GM12878 (cell line): ENCODE results near the gene CYP4F3. TPM values are rescaled to one million over a fixed set of nuclear protein-coding genes. Genes with fewer than 3 reads are reported as not detected.
A peak's percentile ranks its signal among the peaks of the same experiment; 100 is the strongest.

Experiments
- ATAC-seq: fragments of 200-7000 bp; cut with Tn5 transposase; 3 replicates; pipeline ENCODE4 v1.9.1; 2020; ENCODE audit warnings: mild to moderate bottlenecking, moderate library complexity
- BruUV-seq: library from RNA; stranded (reverse); fragments of 400-500 nt; replicated peaks from 2 replicates; lab custom pipeline; 2021; lab: Mats Ljungman, UMichigan
- CTCF ChIA-PET: fragments of 300-600 bp; sonication (Branson Sonifier 250); formaldehyde crosslinking; extraction: SDS; loops from one replicate; lab custom pipeline; 2021; ENCODE audit warnings: inconsistent platforms; lab: Yijun Ruan, JAX
- POLR2A ChIA-PET: fragments of 350-600 bp; formaldehyde crosslinking; extraction: SDS; loops from one replicate; lab custom pipeline; 2021; ENCODE audit warnings: inconsistent platforms; lab: Charles Lee
- RAD21 ChIA-PET: fragments of 300-600 bp; sonication (Branson Sonifier 250); formaldehyde crosslinking; loops from one replicate; lab custom pipeline; 2023; ENCODE audit warnings: antibody characterized with exemption; ENCODE audit not compliant: unreplicated experiment; lab: Charles Lee
- SMC1A ChIA-PET: fragments of 300-600 bp; sonication (Branson Sonifier 250); formaldehyde crosslinking; loops from one replicate; lab custom pipeline; 2023; ENCODE audit not compliant: unreplicated experiment, uncharacterized antibody; lab: Charles Lee
- DNase-seq: peaks from one replicate; pipeline ENCODE4 v3.0.0-alpha.2; 2011; ENCODE audit warnings: low read depth, low spot score
- FAIRE-seq: peaks from 3 replicates; lab custom pipeline; 2011; peaks lifted over from hg19 to GRCh38; lab: Jason Lieb, UNC
- H2AFZ ChIP-seq: 2 replicates; pipeline ENCODE4 v1.6.0; 2011; ENCODE audit warnings: low read depth, low read length, control low read depth; ENCODE audit not compliant: control insufficient read depth
- H3K27ac ChIP-seq: 2 replicates; pipeline ENCODE4 v1.5.1; 2011; ENCODE audit warnings: control low read depth; ENCODE audit not compliant: control insufficient read depth, insufficient read depth
- H3K27me3 ChIP-seq, 2 experiments: replicated peaks in 1 of 2; 2 replicates each; pipeline versions ENCODE4 v1.6.0 to v1.6.1; 2011; ENCODE audit warnings: low read length in 1 of 2; ENCODE audit not compliant: control insufficient read depth in 2 of 2, insufficient read depth in 2 of 2
- H3K36me3 ChIP-seq, 2 experiments: 2 replicates each; pipeline ENCODE4 v1.5.1; 2011; ENCODE audit warnings: low read length in 1 of 2; ENCODE audit not compliant: control insufficient read depth in 2 of 2, insufficient read depth in 2 of 2
- H3K4me1 ChIP-seq: 2 replicates; pipeline ENCODE4 v1.6.1; 2011; ENCODE audit warnings: mild to moderate bottlenecking, low read length, moderate library complexity, mixed read lengths; ENCODE audit not compliant: control insufficient read depth, insufficient read depth
- H3K4me2 ChIP-seq: 2 replicates; pipeline ENCODE4 v1.6.0; 2011; ENCODE audit warnings: control low read depth; ENCODE audit not compliant: control insufficient read depth, insufficient read depth
- H3K4me3 ChIP-seq: fragments of 200-600 bp; sonication (generic); 2 replicates; pipeline ENCODE4 v1.5.1; 2016
- H3K79me2 ChIP-seq: 2 replicates; pipeline ENCODE4 v1.6.0; 2011; ENCODE audit warnings: low read length; ENCODE audit not compliant: control insufficient read depth, insufficient read depth
- H3K9ac ChIP-seq: 2 replicates; pipeline ENCODE4 v1.8.0; 2011; ENCODE audit warnings: low read length, control low read depth, mixed read lengths; ENCODE audit not compliant: control insufficient read depth, insufficient read depth
- H3K9me3 ChIP-seq: replicated peaks from 3 replicates; pipeline ENCODE4 v1.5.1; 2011; ENCODE audit warnings: mild to moderate bottlenecking, low read length; ENCODE audit not compliant: control insufficient read depth, insufficient read depth
- H4K20me1 ChIP-seq: 2 replicates; pipeline ENCODE4 v1.6.0; 2011; ENCODE audit not compliant: control insufficient read depth, insufficient read depth
- HDGF ChIP-seq: fragments of 450-650 bp; IDR thresholded peaks from 2 replicates; pipeline ENCODE4 v1.6.1; 2016; ENCODE audit warnings: antibody characterized with exemption
- REST ChIP-seq: IDR thresholded peaks from 2 replicates; pipeline ENCODE4 v1.6.1; 2012; ENCODE audit warnings: mild to moderate bottlenecking, low read depth, low read length
- WGBS: methylation state at CpG from one replicate; pipeline ENCODE4 v1.1.6; 2016; ENCODE audit warnings: low lambda C conversion rate; ENCODE audit not compliant: insufficient replicate concordance, insufficient coverage; ENCODE audit errors: missing lambda C conversion rate; 5-methylcytosine and 5-hydroxymethylcytosine counted together
- in situ Hi-C: fragments of 300-500 bp; cut with MboI; formaldehyde crosslinking; loops from 9 replicates; pipeline ENCODE4 v1.14.3; 2018; ENCODE audit warnings: mixed read lengths
- intact Hi-C: fragments of 100-400 bp; cut with micrococcal nuclease; formaldehyde crosslinking; loops from one replicate; pipeline ENCODE4 v1.14.2; 2022; ENCODE audit not compliant: unreplicated experiment
- polyA plus RNA-seq, 11 experiments: library from polyadenylated mRNA; depleted of rRNA in 4 of 11; unstranded in 6 of 11; stranded (reverse) in 5 of 11; fragments of >200 nt; fragmentation: Nextera tagmentation in 4 of 11; fragmentation: Illumina TruSeq in 1 of 11; extraction: Ambion mirVana in 4 of 11; extraction: Trizol in 1 of 11; gene quantifications; 1 replicate in 1 of 11; 2 replicates in 10 of 11; pipeline versions ENCODE4 v1.2.1 to v1.2.3, GENCODE V29; 2011 to 2016; ENCODE audit warnings: inconsistent platforms in 2 of 11, missing spikeins in 2 of 11, low read depth in 1 of 11
- total RNA-seq, 4 experiments: library from RNA; depleted of rRNA in 3 of 4; stranded (reverse); fragments of >200 nt in 3 of 4; fragmentation: Illumina TruSeq in 1 of 4; extraction: Trizol in 1 of 4; gene quantifications; 2 replicates each; pipeline versions ENCODE4 v1.2.1 to v1.2.3, GENCODE V29; 2013 to 2021

The CYP4F3 gene
- total and polyA plus RNA-seq, 10 of the 15 experiments (the other 5 are each of a cell fraction or from before 2014, with no cell fraction given), result 0.08 to 4.7 (median 1.2) TPM

DNA sequence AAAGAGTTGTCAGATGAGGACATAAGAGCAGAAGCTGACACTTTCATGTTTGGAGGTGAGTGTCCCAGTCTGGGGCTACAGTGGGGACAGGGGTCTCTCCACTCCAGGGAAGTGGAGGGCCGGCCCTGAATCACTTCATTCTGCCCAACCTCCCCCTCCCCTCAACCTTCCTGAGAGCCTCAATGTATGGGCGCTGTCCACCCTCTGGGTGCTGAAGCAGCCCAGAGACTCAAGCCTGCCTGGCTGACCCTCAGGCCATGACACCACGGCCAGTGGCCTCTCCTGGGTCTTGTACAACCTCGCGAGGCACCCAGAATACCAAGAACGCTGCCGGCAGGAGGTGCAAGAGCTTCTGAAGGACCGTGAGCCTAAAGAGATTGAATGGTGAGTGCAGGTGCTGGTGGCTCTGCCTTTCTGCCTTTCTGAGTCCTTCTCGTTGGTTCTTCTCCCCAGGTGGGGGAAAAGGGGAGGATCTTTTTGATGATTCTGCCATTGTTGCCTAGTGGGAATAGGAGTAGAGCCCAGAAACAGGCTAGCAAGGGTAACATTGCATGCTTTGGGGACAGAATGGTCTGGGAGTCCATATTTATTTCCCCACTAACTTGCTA, 16.9 kb upstream of the CYP4F3 start:
- no peak overlapping the region for H3K27ac ChIP-seq
- intact Hi-C loops (no loop called here), in situ Hi-C loops (no loop called here)
- BruUV-seq, result no TSS peak
- TF ChIP-seq REST, result peak; percentile 85
- no peak for TF ChIP-seq HDGF
- H3K4me3 ChIP-seq, result no peak overlapping the region
- no peaks in the 10 kb centered on the region for H4K20me1 ChIP-seq
- no peaks in the 10 kb centered on the region for H3K4me1 ChIP-seq
- SMC1A ChIA-PET, result no interaction called here
- no peaks in the 10 kb centered on the region for H3K36me3 ChIP-seq
- no peaks in the 10 kb centered on the region for H3K79me2 ChIP-seq
- no peaks in the 10 kb centered on the region for H3K27me3 ChIP-seq
- no peaks in the 10 kb centered on the region for H3K9me3 ChIP-seq
- H3K4me2 ChIP-seq, result no peak overlapping the region
- 9% methylated on average over 9 of the region's 9 CpGs for WGBS
- ATAC-seq (no peak), FAIRE-seq (no peak), DNase-seq (no peak)
- CTCF ChIA-PET, result no interaction called here
- RAD21 ChIA-PET, result no interaction called here
- POLR2A ChIA-PET, result no interaction called here
- no peak overlapping the region for H3K9ac ChIP-seq
- no peak overlapping the region for H2AFZ ChIP-seq
